PC-3 (cell line): Measurements from ENCODE around the gene PKP2. TPM values are rescaled to one million over a fixed set of nuclear protein-coding genes. Genes with fewer than 3 reads are reported as not detected.

Experiments used
- ATAC-seq: fragments of 200-7000 bp; cut with Tn5 transposase; 2 replicates; pipeline ENCODE4 v1.9.1; 2020; ENCODE audit warnings: mild to moderate bottlenecking, moderate library complexity
- BruUV-seq: library from RNA; stranded (reverse); fragments of 400-500 nt; replicated peaks from 2 replicates; lab custom pipeline; 2021; lab: Mats Ljungman, UMichigan
- CTCF ChIA-PET: fragments of 300-600 bp; sonication (Branson Sonifier 250); formaldehyde crosslinking; loops from one replicate; lab custom pipeline; 2022; ENCODE audit warnings: antibody characterized with exemption; lab: Charles Lee
- POLR2A ChIA-PET: fragments of 300-600 bp; sonication (Branson Sonifier 250); formaldehyde crosslinking; loops from one replicate; lab custom pipeline; 2022; ENCODE audit warnings: antibody characterized with exemption; ENCODE audit not compliant: unreplicated experiment; lab: Charles Lee
- DNase-seq: peaks from one replicate; pipeline ENCODE4 v3.0.0-alpha.2; 2015
- H2AFZ ChIP-seq: fragments of 300-600 bp; sonication (generic); 2 replicates; pipeline ENCODE4 v1.6.0; 2016; ENCODE audit warnings: antibody characterized with exemption, low read length
- H3F3A ChIP-seq: fragments of 300-600 bp; sonication (generic); one replicate; pipeline ENCODE4 v1.6.0; 2017; ENCODE audit warnings: antibody characterized with exemption, low read length, control low read depth, mild to moderate bottlenecking; ENCODE audit not compliant: unreplicated experiment
- H3K27ac ChIP-seq: fragments of 300-600 bp; sonication (generic); 2 replicates; pipeline ENCODE4 v1.5.1; 2016; ENCODE audit warnings: mild to moderate bottlenecking, low read length
- H3K27me3 ChIP-seq: fragments of 300-600 bp; sonication (generic); 2 replicates; pipeline ENCODE4 v1.6.1; 2016; ENCODE audit warnings: low read length, mixed read lengths
- H3K36me3 ChIP-seq: fragments of 300-600 bp; sonication (generic); 2 replicates; pipeline ENCODE4 v1.6.1; 2016; ENCODE audit warnings: low read depth, mixed run types, low read length, mixed read lengths
- H3K4me1 ChIP-seq: fragments of 300-600 bp; sonication (generic); 2 replicates; pipeline ENCODE4 v1.5.1; 2016; ENCODE audit warnings: low read length; ENCODE audit not compliant: insufficient read depth
- H3K4me2 ChIP-seq: fragments of 300-600 bp; sonication (generic); 2 replicates; pipeline ENCODE4 v1.6.0; 2016; ENCODE audit warnings: low read length
- H3K4me3 ChIP-seq: fragments of 300-600 bp; sonication (generic); 2 replicates; pipeline ENCODE4 v1.5.1; 2016; ENCODE audit warnings: mild to moderate bottlenecking, low read length, mixed read lengths
- H3K79me2 ChIP-seq: fragments of 300-600 bp; sonication (generic); 2 replicates; pipeline ENCODE4 v1.6.1; 2017; ENCODE audit warnings: low read length, mixed read lengths
- H3K9ac ChIP-seq: fragments of 300-600 bp; sonication (generic); 2 replicates; pipeline ENCODE4 v1.6.0; 2016; ENCODE audit warnings: mild to moderate bottlenecking, low read length
- H3K9me2 ChIP-seq: fragments of 300-600 bp; sonication (generic); replicated peaks from 2 replicates; pipeline ENCODE4 v1.6.1; 2016; ENCODE audit warnings: mixed run types, low read length, mixed read lengths
- H3K9me3 ChIP-seq: fragments of 300-600 bp; sonication (generic); 2 replicates; pipeline ENCODE4 v1.6.1; 2016; ENCODE audit warnings: low read length, mixed read lengths
- H4K20me1 ChIP-seq: fragments of 300-600 bp; sonication (generic); 2 replicates; pipeline ENCODE4 v1.6.1; 2016; ENCODE audit warnings: low read length, mixed read lengths
- CTCF ChIP-seq: fragments of 300-600 bp; sonication (generic); conservative IDR thresholded peaks from 2 replicates; pipeline ENCODE4 v1.5.1; 2017; ENCODE audit warnings: antibody characterized with exemption, low read depth, mild to moderate bottlenecking, low read length
- EZH2 ChIP-seq: fragments of 300-600 bp; sonication (generic); IDR thresholded peaks from one replicate; pipeline ENCODE4 v1.6.1; 2017; ENCODE audit warnings: antibody characterized with exemption, mild to moderate bottlenecking, low read length; ENCODE audit not compliant: unreplicated experiment
- EZH2phosphoT487 ChIP-seq: fragments of 300-600 bp; sonication (generic); IDR thresholded peaks from 2 replicates; pipeline ENCODE4 v1.6.1; 2018; ENCODE audit warnings: mild to moderate bottlenecking, antibody characterized with exemption, low read length, borderline replicate concordance
- intact Hi-C: fragments of 100-400 bp; cut with micrococcal nuclease; formaldehyde crosslinking; loops from 2 replicates; pipeline ENCODE4 v1.9.0; 2023
- total RNA-seq: library from RNA; depleted of rRNA; stranded (reverse); fragments of >200 nt; gene quantifications from 2 replicates; pipeline ENCODE4 v1.2.3, GENCODE V29; 2014

The PKP2 gene
- total RNA-seq, 1 experiment from 2014 or later = 12.7 TPM

GRCh38 chr12:32788405-32788804 lies 108.2 kb downstream of the PKP2 start:
- ATAC-seq (no peak), DNase-seq (no peak)
- H3K9me3 ChIP-seq = no peaks in the 10 kb centered on the region
- no peaks in the 10 kb centered on the region for H3K4me1 ChIP-seq
- POLR2A ChIA-PET = no interaction called here
- H3F3A ChIP-seq = no peaks in the 10 kb centered on the region
- no peaks in the 10 kb centered on the region for H3K9me2 ChIP-seq
- H3K79me2 ChIP-seq = no peaks in the 10 kb centered on the region
- no peak overlapping the region for H3K4me2 ChIP-seq
- H3K36me3 ChIP-seq = no peaks in the 10 kb centered on the region
- H4K20me1 ChIP-seq = no peaks in the 10 kb centered on the region
- no peak overlapping the region for H3K27ac ChIP-seq
- H2AFZ ChIP-seq = no peak overlapping the region
- CTCF ChIA-PET = no interaction called here
- H3K9ac ChIP-seq = no peak overlapping the region
- no peaks in the 10 kb centered on the region for H3K27me3 ChIP-seq
- TF ChIP-seq EZH2phosphoT487 = no peak
- no peak for TF ChIP-seq CTCF
- TF ChIP-seq EZH2 = no peak
- intact Hi-C loops = no loop called here
- no peak overlapping the region for H3K4me3 ChIP-seq
- BruUV-seq = no TSS peak

GRCh38 chr12:32785557-32785956 lies 111.0 kb downstream of the PKP2 start:
- no peaks in the 10 kb centered on the region for H3K36me3 ChIP-seq
- no peak overlapping the region for H2AFZ ChIP-seq
- TF ChIP-seq CTCF = no peak
- TF ChIP-seq EZH2 = no peak
- TF ChIP-seq EZH2phosphoT487 = no peak
- H3K4me3 ChIP-seq = no peak overlapping the region
- ATAC-seq (no peak), DNase-seq (no peak)
- H3F3A ChIP-seq = no peaks in the 10 kb centered on the region
- peaks cover 2% of the 10 kb centered on the region for H3K4me1 ChIP-seq
- no peak overlapping the region for H3K27ac ChIP-seq
- H4K20me1 ChIP-seq = no peaks in the 10 kb centered on the region
- no TSS peak for BruUV-seq
- POLR2A ChIA-PET = no interaction called here
- H3K4me2 ChIP-seq = no peak overlapping the region
- H3K9me2 ChIP-seq = no peaks in the 10 kb centered on the region
- no peaks in the 10 kb centered on the region for H3K9me3 ChIP-seq
- no peak overlapping the region for H3K9ac ChIP-seq
- H3K27me3 ChIP-seq = no peaks in the 10 kb centered on the region
- intact Hi-C loops = no loop called here
- no peaks in the 10 kb centered on the region for H3K79me2 ChIP-seq
- CTCF ChIA-PET = no interaction called here

GRCh38 chr12:32783029-32783428 lies 113.5 kb downstream of the PKP2 start:
- ATAC-seq = no peak
- Histone ChIP-seq H3K4me1 (peaks cover 14% of the 10 kb centered on the region), H3K27me3 (no peaks in the 10 kb centered on the region), H3K9me3 (no peaks in the 10 kb centered on the region), H3K9ac (no peak overlapping the region), H3K4me2 (no peak overlapping the region), H3K36me3 (no peaks in the 10 kb centered on the region), H3K9me2 (no peaks in the 10 kb centered on the region), H3K4me3 (no peak overlapping the region), H2AFZ (no peak overlapping the region), H3F3A (no peaks in the 10 kb centered on the region), H4K20me1 (no peaks in the 10 kb centered on the region), H3K27ac (no peak overlapping the region), H3K79me2 (no peaks in the 10 kb centered on the region)
- ChIA-PET CTCF (no interaction called here), POLR2A (no interaction called here)
- no peak for DNase-seq
- TF ChIP-seq CTCF = no peak
- no peak for TF ChIP-seq EZH2phosphoT487
- TF ChIP-seq EZH2 = no peak
- intact Hi-C loops = no loop called here
- BruUV-seq = no TSS peak
